K562 (cell line): Measurements from ENCODE around the gene TUBB2A. TPM values are rescaled to one million over a fixed set of nuclear protein-coding genes. Genes with fewer than 3 reads are reported as not detected.
A peak's percentile ranks its signal among the peaks of the same experiment; 100 is the strongest.

Source experiments
- CCAR2 ChIP-seq: fragments of 200-400 bp; formaldehyde crosslinking; IDR thresholded peaks from 2 replicates; pipeline ENCODE4 v1.6.1; 2017; ENCODE audit warnings: mild to moderate bottlenecking, low read depth, low read length
- ESRRA ChIP-seq: fragments of 450-650 bp; IDR thresholded peaks from 2 replicates; pipeline ENCODE4 v1.6.1; 2014; ENCODE audit warnings: low read depth, mild to moderate bottlenecking, moderate library complexity, borderline replicate concordance
- HNRNPL ChIP-seq: fragments of 200-400 bp; formaldehyde crosslinking; IDR thresholded peaks from 2 replicates; pipeline ENCODE4 v1.6.1; 2017; ENCODE audit warnings: low read depth, mild to moderate bottlenecking, low read length
- HNRNPLL ChIP-seq: fragments of 200-400 bp; formaldehyde crosslinking; IDR thresholded peaks from 2 replicates; pipeline ENCODE4 v1.6.1; 2017; ENCODE audit warnings: low read length, low read depth, mild to moderate bottlenecking; ENCODE audit not compliant: poor library complexity, severe bottlenecking
- NFIX ChIP-seq: fragments of 250-450 bp; sonication (Bioruptor Pico); IDR thresholded peaks from 2 replicates; pipeline ENCODE4 v1.4.0; 2020; ENCODE audit warnings: low read depth, mild to moderate bottlenecking, moderate library complexity
- SMARCC2 ChIP-seq: fragments of 450-650 bp; IDR thresholded peaks from 2 replicates; pipeline ENCODE4 v1.6.1; 2017; ENCODE audit warnings: antibody characterized with exemption, moderate library complexity, mild to moderate bottlenecking, low read depth
- TAL1 ChIP-seq: fragments of 450-650 bp; IDR thresholded peaks from 2 replicates; pipeline ENCODE4 v1.6.1; 2016; ENCODE audit warnings: mild to moderate bottlenecking
- TRIM28 ChIP-seq: fragments of 450-650 bp; IDR thresholded peaks from 2 replicates; pipeline ENCODE4 v1.6.1; 2017
- XRCC5 ChIP-seq: fragments of 200-400 bp; formaldehyde crosslinking; IDR thresholded peaks from 2 replicates; pipeline ENCODE4 v1.6.1; 2017; ENCODE audit warnings: low read depth, mild to moderate bottlenecking, low read length
- YY1 ChIP-seq, 3 experiments: IDR thresholded peaks; 2 replicates each; pipeline ENCODE4 v1.6.1; 2011; ENCODE audit warnings: low read length in 2 of 3, mild to moderate bottlenecking in 2 of 3, moderate library complexity in 2 of 3, borderline replicate concordance in 1 of 3, control low read depth in 1 of 3, low read depth in 1 of 3; ENCODE audit not compliant: insufficient read depth in 3 of 3, insufficient replicate concordance in 2 of 3, control insufficient read depth in 1 of 3, insufficient read length in 1 of 3; ENCODE audit errors: extremely low read depth in 1 of 3
- ZBTB1 ChIP-seq: sonication (generic); formaldehyde crosslinking; IDR thresholded peaks from 2 replicates; pipeline ENCODE4 v1.8.1; 2023; ENCODE audit warnings: missing genetic modification reagents, low read depth, mild to moderate bottlenecking, borderline replicate concordance
- ZEB2 ChIP-seq: fragments of 450-650 bp; IDR thresholded peaks from 2 replicates; pipeline ENCODE4 v1.6.1; 2016
- ZNF212 ChIP-seq: fragments of 450-650 bp; formaldehyde crosslinking; IDR thresholded peaks from 2 replicates; pipeline ENCODE4 v1.4.0; 2020; ENCODE audit warnings: mild to moderate bottlenecking
- ZNF408 ChIP-seq: fragments of 250-450 bp; sonication (Bioruptor Pico); IDR thresholded peaks from 2 replicates; pipeline ENCODE4 v1.4.0; 2020; ENCODE audit warnings: low read depth, mild to moderate bottlenecking, moderate library complexity
- ZNF445 ChIP-seq: fragments of 250-450 bp; sonication (Bioruptor Pico); IDR thresholded peaks from 2 replicates; pipeline ENCODE4 v1.4.0; 2020; ENCODE audit warnings: low read depth, mild to moderate bottlenecking, moderate library complexity
- polyA plus RNA-seq, 8 experiments: library from polyadenylated mRNA; depleted of rRNA in 4 of 8; stranded (reverse) in 5 of 8; unstranded in 3 of 8; fragments of >200 nt; fragmentation: Nextera tagmentation in 2 of 8; fragmentation: Illumina TruSeq in 1 of 8; extraction: Ambion mirVana in 2 of 8; extraction: Trizol in 1 of 8; gene quantifications; 2 replicates each; pipeline versions ENCODE4 v1.2.1 to v1.2.3, GENCODE V29; 2011 to 2014; ENCODE audit warnings: inconsistent platforms in 1 of 8, missing spikeins in 1 of 8
- total RNA-seq, 7 experiments: library from RNA; depleted of rRNA in 6 of 7; stranded (reverse); fragments of >200 nt in 6 of 7; fragmentation: Illumina TruSeq in 2 of 7; extraction: Trizol in 2 of 7; gene quantifications; 2 replicates each; pipeline versions ENCODE4 v1.2.1 to v1.2.3, GENCODE V29; 2011 to 2021; ENCODE audit warnings: low replicate concordance in 1 of 7
- TF ChIP-seq, protein P1 (sequence below): fragments of 200-800 bp; sonication (Bioruptor generic); IDR thresholded peaks from 2 replicates; pipeline ENCODE4 v1.6.1; 2017; ENCODE audit warnings: missing genetic modification characterization, missing compliant biosample characterization
- TF ChIP-seq, protein P2 (sequence below): fragments of 250-450 bp; sonication (Bioruptor Pico); IDR thresholded peaks from 2 replicates; pipeline ENCODE4 v1.6.1; 2021; ENCODE audit warnings: mild to moderate bottlenecking
- TF ChIP-seq, protein P3 (sequence below): fragments of 450-650 bp; IDR thresholded peaks from one replicate; pipeline ENCODE4 v1.6.1; 2018; ENCODE audit warnings: mild to moderate bottlenecking, moderate library complexity; ENCODE audit not compliant: partially characterized antibody
- TF ChIP-seq, protein P4 (sequence below): fragments of 450-650 bp; IDR thresholded peaks from 2 replicates; pipeline ENCODE4 v1.6.1; 2016; ENCODE audit warnings: antibody characterized with exemption
- TF ChIP-seq, protein P5 (sequence below): sonication (generic); formaldehyde crosslinking; IDR thresholded peaks from 2 replicates; pipeline ENCODE4 v1.8.0; 2022; ENCODE audit warnings: mild to moderate bottlenecking, missing genetic modification reagents, borderline replicate concordance

Gene TUBB2A
- total and polyA plus RNA-seq, 9 of the 15 experiments (the other 6 are each of a cell fraction or from before 2014, with no cell fraction given) = 3.6 to 92.1 (median 45.6) TPM

DNA sequence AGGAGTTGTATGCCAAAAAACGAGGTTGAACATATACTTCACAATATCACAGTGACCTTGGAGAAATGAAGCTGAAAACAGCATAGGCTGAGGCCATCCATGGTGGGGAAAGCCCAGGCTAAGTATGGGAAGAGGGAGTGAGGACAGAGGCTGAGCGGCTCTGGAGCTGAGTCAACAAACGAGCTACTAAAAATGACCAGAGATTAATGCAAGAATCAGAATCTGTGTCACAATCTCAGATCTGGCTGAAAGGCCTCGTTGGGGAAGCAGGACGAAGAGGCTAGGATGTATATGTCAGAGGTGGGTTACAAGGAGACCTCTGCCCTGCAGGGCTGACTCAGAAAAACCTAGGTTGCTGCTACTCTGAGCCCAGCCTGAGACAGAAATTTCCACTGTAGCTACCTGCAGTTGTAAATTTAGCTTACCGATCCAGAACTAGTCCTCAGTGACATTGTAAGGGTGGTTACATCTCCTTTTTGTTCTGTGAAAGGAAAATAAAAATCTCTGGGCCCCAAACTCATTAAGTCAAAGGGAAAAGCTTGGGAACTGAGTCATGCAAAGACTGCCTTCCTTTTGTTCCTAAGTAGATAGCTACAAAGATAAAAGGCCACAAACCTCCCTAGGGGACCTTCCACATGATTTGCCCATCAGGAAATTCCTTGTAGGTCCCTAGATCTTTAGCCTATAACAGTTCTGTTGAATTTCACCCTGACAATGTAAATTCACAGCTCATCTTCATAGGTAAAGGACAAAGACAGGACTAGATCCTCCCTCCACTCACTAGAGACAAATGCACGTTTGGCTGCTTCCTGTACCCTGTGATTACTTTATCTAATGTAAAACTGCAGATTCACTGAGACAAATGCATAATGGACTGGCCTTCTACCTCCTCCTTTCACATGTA lies 8.5 kb upstream of the TUBB2A start (continued):
- TF ChIP-seq, protein P1, sequence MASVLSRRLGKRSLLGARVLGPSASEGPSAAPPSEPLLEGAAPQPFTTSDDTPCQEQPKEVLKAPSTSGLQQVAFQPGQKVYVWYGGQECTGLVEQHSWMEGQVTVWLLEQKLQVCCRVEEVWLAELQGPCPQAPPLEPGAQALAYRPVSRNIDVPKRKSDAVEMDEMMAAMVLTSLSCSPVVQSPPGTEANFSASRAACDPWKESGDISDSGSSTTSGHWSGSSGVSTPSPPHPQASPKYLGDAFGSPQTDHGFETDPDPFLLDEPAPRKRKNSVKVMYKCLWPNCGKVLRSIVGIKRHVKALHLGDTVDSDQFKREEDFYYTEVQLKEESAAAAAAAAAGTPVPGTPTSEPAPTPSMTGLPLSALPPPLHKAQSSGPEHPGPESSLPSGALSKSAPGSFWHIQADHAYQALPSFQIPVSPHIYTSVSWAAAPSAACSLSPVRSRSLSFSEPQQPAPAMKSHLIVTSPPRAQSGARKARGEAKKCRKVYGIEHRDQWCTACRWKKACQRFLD (CRISPR knock-in tag) = no peak
- TF ChIP-seq, protein P2, sequence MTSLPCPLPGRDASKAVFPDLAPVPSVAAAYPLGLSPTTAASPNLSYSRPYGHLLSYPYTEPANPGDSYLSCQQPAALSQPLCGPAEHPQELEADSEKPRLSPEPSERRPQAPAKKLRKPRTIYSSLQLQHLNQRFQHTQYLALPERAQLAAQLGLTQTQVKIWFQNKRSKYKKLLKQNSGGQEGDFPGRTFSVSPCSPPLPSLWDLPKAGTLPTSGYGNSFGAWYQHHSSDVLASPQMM = no peak
- TF ChIP-seq NFIX (no peak), ZNF212 (CRISPR knock-in tag) (no peak), HNRNPLL (no peak), ZNF408 (CRISPR knock-in tag) (no peak), ZNF445 (CRISPR knock-in tag) (no peak), YY1 (IDR thresholded peaks at IDR 0.05; ENCODE audit: borderline replicate concordance in 1 of 3, control insufficient read depth in 1 of 3, extremely low read depth in 1 of 3, insufficient read depth in 3 of 3, insufficient read length in 1 of 3, insufficient replicate concordance in 2 of 3, low read depth in 1 of 3, low read length in 2 of 3) (no peak), XRCC5 (no peak), ESRRA (no peak), TRIM28 (peak; percentile 30; the same call in 1 of the 2 replicates), SMARCC2 (peak; percentile 61; the same call in 1 of the 2 replicates), TAL1 (no peak), ZBTB1 (CRISPR knock-in tag) (no peak), ZEB2 (peak; percentile 74), HNRNPL (no peak), CCAR2 (no peak)
- TF ChIP-seq, protein P3, sequence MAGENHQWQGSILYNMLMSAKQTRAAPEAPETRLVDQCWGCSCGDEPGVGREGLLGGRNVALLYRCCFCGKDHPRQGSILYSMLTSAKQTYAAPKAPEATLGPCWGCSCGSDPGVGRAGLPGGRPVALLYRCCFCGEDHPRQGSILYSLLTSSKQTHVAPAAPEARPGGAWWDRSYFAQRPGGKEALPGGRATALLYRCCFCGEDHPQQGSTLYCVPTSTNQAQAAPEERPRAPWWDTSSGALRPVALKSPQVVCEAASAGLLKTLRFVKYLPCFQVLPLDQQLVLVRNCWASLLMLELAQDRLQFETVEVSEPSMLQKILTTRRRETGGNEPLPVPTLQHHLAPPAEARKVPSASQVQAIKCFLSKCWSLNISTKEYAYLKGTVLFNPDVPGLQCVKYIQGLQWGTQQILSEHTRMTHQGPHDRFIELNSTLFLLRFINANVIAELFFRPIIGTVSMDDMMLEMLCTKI = no peak
- TF ChIP-seq, protein P4, sequence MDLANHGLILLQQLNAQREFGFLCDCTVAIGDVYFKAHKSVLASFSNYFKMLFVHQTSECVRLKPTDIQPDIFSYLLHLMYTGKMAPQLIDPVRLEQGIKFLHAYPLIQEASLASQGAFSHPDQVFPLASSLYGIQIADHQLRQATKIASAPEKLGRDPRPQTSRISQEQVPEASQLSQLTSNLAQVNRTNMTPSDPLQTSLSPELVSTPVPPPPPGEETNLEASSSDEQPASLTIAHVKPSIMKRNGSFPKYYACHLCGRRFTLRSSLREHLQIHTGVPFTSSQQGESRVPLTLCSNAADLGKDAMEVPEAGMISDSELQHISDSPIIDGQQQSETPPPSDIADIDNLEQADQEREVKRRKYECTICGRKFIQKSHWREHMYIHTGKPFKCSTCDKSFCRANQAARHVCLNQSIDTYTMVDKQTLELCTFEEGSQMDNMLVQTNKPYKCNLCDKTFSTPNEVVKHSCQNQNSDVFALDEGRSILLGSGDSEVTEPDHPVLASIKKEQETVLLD = no peak; the same call in 1 of the 2 replicates
- TF ChIP-seq, protein P5, sequence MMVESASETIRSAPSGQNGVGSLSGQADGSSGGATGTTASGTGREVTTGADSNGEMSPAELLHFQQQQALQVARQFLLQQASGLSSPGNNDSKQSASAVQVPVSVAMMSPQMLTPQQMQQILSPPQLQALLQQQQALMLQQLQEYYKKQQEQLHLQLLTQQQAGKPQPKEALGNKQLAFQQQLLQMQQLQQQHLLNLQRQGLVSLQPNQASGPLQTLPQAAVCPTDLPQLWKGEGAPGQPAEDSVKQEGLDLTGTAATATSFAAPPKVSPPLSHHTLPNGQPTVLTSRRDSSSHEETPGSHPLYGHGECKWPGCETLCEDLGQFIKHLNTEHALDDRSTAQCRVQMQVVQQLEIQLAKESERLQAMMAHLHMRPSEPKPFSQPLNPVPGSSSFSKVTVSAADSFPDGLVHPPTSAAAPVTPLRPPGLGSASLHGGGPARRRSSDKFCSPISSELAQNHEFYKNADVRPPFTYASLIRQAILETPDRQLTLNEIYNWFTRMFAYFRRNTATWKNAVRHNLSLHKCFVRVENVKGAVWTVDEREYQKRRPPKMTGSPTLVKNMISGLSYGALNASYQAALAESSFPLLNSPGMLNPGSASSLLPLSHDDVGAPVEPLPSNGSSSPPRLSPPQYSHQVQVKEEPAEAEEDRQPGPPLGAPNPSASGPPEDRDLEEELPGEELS = no peak
